GM12872 (cell line): ENCODE measurements around the gene CIITA.

Experiments
- CTCF ChIP-seq: IDR thresholded peaks from 3 replicates; pipeline ENCODE4 v1.5.1; 2011; ENCODE audit warnings: low read depth, mild to moderate bottlenecking, low read length, moderate library complexity; ENCODE audit not compliant: insufficient read depth

CIITA gene

GRCh38 chr16:10849736-10850477 lies 27.1 kb upstream of the CIITA start:
- no peak for TF ChIP-seq CTCF

GRCh38 chr16:10850478-10850850 lies 26.5 kb upstream of the CIITA start:
- no peak for TF ChIP-seq CTCF

- TF ChIP-seq CTCF = no peak
Observed at GRCh38 chr16:10851512-10851911, 25.5 kb upstream of the CIITA start.

- TF ChIP-seq CTCF = no peak
Observed at GRCh38 chr16:10852286-10852685, 24.7 kb upstream of the CIITA start.

- no peak for TF ChIP-seq CTCF
Observed at GRCh38 chr16:10852948-10853347, 24.1 kb upstream of the CIITA start.

GRCh38 chr16:10856042-10856441 lies 21.0 kb upstream of the CIITA start:
- TF ChIP-seq CTCF = no peak

GRCh38 chr16:10858203-10858602 lies 18.8 kb upstream of the CIITA start:
- TF ChIP-seq CTCF = no peak
